ENCODE data around the gene CLCA1. TPM values are rescaled to one million over a fixed set of nuclear protein-coding genes. Genes with fewer than 3 reads are reported as not detected.

The CLCA1 gene
- under 0.01 TPM in 1 of 2 replicates, not detected in the other for total RNA-seq

GRCh38 chr1:86468501-86468977 lies at the start of gene CLCA1:
CLCA1 (plus strand) TSS chr1:86468927; CDS start chr1:86468972, 45 bp downstream.

GRCh38 chr1:86423873-86424272 lies 44.9 kb upstream of the CLCA1 start, which contains the start of gene CLCA2:
CLCA2 (plus strand) TSS chr1:86424171; CDS start chr1:86424248, 77 bp downstream.

GRCh38 chr1:86546787-86547221 lies 78.1 kb downstream of the CLCA1 start, which contains the start of gene CLCA4:
CLCA4 (plus strand) TSS chr1:86547078; CDS start chr1:86547120, 42 bp downstream.

Other genes starting within 250 kb of the CLCA1 start
- 27.2 and 31.0 TPM in 2 replicates for gene ODF2L, start 72.6 kb upstream of the CLCA1 start, total RNA-seq
- gene CLCA2, start 44.8 kb upstream of the CLCA1 start, total RNA-seq: 0.11 and 0.25 TPM in 2 replicates
- not detected in 2 replicates for gene CLCA4, start 78.2 kb downstream of the CLCA1 start, total RNA-seq
- gene SH3GLB1, start 235.6 kb downstream of the CLCA1 start, total RNA-seq: 33.6 and 41.7 TPM in 2 replicates